Stimulated activated CD8-positive, alpha-beta memory T cell treated with anti-CD3 and anti-CD28 coated beads, Interleukin-15, amount 100 ng/mL, for 24 hours (primary cell): ENCODE measurements around the gene ZNF48.

Source experiments
- DNase-seq: peaks from one replicate; pipeline ENCODE4 v3.0.0-alpha.2; 2020; ENCODE audit warnings: low read depth

ZNF48 gene

DNA sequence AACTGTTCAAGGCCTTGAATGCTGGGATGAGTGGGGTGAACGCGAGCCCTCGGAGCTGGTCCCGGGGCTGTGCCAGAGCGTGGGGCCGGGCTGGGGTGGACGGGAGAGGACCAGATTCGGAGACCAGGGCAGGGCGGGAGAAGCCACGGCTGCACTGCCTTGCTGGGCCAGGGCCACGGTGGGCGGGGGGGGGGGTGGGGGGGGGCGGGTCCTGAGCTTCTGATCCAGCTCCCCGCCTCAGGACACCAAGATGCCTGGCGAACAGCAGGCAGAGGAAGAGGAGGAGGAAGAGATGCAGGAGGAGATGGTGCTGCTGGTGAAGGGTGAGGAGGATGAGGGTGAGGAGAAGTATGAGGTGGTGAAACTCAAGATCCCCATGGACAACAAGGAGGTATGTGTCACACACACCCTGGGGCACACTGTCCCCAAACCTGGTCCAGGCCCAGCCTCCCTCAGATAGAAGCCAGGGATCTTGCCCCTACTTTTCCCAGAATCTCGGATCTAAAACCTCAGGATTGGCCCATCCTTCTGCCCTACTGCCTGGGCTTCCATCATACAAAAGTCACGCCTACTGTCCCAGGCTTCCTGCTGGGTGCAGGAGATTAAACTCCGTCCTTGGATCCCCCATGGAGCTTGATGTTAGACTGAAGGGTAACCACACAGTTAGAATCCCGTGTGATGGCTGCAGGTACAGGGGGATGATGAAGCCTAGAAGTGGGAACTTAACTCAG, 12.7 kb downstream of the ZNF48 start:
- DNase-seq = no peak

DNA sequence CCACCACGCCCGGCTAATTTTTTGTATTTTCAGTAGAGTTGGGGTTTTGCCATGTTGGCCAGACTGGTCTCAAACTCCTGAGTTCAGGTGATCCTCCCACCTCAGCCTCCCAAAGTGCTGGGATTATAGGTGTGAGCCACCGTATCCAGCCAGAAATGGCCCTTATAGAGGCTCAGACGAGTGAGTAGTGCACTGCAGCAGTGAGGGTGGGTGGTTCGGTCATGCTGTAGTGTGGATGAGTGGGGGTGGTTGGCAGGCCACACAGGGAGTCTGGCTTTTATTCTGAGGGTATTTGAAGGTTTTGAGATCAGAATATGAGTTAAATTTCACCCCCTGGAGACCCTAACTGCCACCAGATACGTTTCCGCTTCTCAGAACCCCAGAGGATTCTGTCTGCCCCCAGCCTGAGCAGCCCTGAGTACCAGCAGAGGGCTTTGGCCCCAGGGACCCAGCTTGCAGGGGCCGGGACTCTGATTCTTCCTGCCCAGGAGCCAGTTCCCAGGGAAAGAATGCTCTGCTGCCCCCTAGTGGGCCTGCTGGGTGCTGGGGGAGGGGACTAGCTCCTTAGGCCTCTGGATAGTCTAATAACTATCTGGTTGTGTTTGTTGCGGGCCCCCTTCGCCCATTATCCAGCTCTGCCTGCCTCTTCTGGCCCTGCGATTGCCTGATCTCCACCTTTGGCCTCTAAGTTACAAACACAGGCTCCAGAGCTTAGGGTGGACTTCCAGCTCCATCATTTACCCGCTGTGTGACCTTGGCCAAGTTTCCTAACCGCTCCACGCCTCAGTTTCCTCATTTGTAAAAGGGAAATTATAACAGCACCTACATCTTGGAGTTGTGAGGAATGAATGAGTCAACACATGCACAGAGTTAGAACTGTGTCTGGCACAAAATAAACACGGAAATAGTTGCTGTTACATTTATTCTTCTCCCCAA, 14.2 kb downstream of the ZNF48 start:
- peak; percentile 87 for DNase-seq

DNA sequence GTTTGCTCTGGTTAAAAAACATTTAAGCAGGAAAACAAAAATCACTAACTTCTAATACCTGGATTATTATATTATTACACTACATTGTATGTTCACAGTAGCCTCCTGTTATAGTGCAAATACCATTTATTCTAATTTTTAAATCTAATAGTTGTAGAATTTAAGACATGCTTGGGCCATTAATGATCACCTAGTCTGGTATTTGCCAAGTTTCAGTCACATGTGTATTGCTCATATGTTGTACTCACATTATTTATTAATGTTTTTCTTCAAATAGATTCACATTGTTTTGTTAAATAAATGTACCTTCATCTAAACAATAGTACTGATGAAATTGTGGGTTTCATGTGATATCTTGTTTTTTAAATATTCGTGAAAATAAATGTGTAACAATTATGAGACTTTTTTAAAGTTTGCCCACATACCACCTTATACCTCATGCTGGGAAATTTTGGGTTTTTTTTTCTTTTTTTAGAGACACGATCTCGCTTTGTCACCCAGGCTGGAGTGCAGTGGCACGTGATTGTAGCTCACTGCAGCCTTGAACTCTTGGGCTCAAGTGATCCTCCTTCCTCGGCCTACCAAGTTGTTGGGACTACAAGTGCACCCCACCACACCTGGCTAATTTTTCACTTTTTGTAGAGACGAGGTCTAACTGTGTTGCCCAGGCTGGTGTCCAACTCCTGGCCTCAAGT, 18.0 kb downstream of the ZNF48 start:
- no peak for DNase-seq

DNA sequence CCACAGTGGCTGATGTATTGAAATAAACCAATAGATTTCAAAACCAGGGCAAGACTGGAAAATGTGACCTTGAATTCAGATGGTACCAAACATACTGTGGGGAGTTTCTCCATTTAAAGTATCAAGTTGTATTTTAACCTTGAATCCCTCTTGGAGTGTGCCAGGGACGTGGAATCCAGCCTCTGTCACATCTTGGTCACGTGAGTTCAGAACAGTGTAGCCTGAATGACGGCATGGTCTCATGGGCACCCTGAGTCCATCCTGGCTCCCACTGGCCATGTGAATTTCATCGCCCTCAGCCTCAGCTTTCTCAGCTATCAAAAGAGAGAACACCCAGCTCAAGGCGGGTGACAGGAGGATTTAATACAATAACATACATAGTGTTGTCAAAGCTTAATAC, 18.9 kb downstream of the ZNF48 start:
- DNase-seq = no peak

DNA sequence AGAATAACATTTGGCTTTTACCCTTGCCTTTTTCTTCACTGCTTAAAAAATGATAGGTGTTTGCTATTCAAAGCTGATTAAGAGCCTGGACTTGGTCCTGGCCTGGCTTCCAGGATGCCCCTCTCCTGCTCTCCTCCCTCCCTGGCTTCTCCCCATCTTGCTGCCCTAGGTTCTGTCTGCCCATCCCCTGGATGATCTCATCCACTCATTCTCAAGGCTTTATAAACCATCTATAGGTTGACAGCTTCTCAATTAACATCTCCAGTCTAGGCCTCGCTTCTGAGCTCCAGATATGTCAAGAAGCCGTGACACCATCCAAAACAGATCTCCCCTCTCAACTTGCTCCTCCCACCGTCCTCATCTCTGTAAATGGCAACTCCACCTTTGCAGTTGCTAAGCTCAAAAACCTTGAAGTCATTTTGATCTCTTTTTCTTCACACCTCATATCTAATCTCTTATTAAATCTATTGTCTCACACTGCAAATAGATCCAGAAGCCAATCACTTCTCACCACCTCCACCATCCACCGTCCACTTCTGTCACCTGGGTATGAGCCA, 20.9 kb downstream of the ZNF48 start:
- DNase-seq = no peak

DNA sequence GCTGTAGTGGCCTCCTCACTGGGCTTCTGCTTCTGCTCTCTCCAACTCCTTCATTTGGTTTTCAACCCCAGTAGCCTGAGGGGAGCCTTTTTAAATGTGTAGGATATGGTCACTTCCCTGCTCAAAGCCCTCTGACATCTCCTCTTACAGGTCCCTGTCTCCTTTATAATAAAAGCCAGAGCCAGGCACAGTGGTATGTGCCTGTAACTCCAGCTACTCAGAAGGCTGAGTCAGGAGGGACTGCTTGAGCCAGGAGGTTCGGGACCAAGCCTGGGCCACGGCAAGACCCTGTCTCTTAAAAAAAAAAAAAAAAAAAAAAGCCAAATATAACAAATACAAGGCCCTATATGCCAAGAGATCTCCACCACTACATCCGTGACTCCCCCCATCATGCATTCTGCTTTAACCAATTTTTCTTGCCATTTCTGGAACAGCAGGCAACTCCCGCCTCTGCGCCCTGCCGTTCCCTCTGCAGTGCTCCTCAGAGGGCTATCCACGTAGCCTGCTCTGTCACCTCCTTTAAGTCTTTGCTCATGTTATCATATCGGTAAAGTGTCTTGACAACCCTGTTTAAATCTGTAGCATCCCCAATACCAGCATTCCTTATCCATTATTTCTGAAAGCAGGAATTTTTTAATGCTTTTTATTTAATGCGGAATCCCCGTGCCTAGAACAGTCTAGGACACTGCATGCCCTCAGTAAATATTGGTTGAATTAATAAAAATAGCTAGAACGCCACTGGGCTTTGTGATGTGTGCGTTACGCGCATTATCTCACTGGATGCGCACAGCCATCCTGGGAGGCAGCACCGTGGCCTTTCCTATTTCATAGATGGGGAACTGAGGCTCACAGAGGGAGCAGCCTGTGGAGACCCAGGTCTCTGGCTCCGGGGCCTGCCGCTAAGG, 21.7 kb downstream of the ZNF48 start:
- DNase-seq = no peak

DNA sequence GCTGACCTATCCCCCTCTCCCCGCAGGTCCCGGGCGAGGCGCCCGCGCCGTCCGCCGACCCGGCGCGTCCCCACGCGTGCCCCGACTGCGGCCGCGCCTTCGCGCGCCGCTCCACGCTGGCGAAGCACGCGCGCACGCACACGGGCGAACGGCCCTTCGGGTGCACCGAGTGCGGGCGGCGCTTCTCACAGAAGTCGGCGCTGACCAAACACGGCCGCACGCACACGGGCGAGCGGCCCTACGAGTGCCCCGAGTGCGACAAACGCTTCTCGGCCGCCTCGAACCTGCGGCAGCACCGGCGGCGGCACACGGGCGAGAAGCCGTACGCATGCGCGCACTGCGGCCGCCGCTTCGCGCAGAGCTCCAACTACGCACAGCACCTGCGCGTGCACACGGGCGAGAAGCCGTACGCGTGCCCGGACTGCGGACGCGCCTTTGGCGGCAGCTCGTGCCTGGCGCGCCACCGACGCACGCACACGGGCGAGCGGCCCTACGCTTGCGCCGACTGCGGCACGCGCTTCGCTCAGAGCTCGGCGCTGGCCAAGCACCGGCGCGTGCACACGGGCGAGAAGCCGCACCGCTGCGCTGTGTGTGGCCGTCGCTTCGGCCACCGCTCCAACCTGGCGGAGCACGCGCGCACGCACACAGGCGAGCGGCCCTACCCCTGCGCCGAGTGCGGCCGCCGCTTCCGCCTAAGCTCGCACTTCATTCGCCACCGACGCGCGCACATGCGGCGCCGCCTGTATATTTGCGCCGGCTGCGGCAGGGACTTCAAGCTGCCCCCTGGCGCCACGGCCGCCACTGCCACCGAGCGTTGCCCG, 22.5 kb downstream of the ZNF48 start:
- peak; percentile 63 for DNase-seq

DNA sequence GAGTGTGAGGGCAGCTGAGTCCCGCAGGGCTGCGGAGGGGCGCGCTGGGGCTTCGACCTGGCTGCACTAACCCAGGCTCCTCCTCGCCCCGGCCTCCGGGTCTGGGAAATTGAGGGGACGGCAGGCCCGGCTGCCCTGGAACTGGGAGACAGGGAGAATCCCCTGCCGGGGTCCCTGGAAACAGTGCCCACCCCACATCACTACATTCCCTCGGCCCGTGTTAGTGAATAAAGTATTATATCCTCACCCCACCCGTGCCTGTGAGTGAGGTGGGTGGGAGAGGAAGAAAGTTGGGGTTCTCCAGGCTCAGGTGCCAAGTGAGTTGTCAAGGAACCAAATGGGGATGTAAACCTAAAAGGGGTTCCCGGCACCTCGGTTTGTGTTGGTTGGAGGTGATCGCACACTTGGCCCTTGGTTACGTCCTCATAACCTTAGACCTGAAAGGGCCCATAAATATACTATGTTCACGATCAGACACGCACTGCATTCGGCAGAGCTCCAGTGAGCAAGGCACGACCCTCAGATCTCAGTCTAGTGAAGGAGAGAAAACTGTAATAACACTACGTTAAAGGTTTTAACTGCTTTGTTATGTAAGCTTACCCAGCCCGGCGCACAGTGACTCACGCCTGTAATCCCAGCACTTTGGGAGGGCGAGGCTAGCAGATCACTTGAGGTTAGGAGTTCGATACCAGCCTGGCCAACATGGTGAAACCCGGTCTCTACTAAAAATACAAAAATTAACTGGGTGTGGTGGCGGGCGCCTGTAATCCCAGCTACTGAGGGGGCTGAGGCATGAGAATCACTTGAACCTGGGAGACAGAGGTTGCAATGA, 23.3 kb downstream of the ZNF48 start:
- peak; percentile 17 for DNase-seq

DNA sequence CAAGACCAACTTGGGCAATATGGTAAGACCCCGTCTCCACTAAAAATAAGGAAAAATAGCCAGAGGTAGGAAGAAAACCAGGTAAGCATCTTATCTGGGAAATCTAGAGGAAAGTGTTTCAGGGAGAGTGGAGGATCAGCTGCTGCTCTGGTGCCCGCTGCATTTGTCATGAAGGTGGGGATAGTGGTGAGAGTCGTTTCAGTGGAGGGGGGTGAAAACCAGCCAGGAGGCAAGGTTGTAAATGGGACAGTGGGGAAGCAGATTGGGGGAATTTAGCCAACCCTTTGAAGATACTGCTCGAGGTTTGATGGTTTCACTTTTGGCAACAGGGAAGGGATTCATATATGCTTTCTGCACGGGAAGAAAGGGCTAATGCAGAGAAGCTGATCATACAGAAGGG, 25.8 kb downstream of the ZNF48 start:
- no peak for DNase-seq

DNA sequence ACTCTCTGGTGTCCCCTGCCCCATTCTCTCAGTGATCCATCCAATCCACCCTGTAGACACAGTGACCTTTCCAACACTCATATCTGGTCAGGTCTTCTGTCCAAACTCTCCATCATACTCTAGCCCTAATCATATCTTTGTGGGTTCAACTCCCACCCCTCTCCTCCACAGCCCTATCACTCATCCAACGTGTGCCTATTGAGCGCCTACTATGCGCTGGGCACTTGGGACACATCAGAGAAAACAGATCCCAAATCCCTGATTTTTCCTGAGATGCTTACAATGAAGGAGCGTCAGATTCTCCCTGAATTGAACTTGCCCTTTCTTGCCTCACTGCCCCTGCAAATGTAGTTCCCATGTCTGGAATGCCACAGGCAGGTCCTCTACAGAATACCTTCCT, 32.8 kb downstream of the ZNF48 start:
- no peak for DNase-seq

DNA sequence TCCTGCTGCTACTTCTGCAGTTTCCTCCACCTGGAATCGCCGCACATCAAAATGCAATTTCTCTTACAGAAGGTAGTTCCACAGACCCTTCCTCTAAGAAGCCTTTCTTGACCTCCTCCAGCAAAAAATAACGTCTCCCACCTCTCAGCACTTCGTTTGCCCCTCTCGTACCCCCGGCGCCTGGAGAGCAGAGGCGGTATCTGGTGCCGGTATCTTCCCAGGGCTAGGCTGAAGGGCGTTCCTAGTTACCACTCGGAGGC, 34.1 kb downstream of the ZNF48 start:
- no peak for DNase-seq

DNA sequence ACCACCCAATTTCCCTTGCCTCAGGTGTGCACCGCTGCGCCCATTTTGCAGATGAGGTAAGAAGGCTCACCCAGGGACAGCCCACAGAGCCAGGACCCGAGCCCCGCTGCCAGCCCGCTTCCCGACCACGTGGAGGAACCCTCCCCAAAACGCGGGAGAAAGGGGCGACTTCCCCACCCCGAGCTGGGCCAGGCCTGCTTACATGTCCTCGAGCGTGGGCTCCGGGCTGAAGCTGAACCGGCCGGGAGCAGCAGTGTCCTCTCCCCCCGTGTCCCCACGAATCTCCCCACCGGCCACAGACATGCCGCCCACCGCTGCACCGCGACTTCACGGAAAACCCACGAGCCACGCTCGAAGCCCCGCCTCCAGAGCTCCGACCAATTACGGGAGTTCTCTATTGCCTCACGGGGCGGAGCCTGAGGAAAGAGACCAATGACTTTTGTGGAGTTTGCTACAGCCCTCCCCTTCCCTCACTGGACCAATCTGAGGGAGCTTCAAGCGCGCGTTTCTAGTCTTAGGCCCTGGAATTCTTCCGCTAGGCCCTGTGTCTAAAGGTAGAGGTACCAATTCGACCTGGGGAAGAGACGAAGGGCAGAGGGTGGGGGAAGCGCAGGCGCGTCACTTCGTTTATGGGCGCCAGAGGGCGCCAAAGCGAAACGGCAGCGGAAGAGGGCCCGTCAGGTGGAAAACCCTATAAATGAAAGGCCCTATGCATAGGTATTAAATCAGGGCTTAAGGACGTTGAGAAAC, 34.6 kb downstream of the ZNF48 start, which contains the start of gene DCTPP1:
DCTPP1 (minus strand) TSS at position 353 of the 750 bp plus-strand sequence; CDS start at position 303, 50 bp downstream.
- DNase-seq = peak; percentile 74

DNA sequence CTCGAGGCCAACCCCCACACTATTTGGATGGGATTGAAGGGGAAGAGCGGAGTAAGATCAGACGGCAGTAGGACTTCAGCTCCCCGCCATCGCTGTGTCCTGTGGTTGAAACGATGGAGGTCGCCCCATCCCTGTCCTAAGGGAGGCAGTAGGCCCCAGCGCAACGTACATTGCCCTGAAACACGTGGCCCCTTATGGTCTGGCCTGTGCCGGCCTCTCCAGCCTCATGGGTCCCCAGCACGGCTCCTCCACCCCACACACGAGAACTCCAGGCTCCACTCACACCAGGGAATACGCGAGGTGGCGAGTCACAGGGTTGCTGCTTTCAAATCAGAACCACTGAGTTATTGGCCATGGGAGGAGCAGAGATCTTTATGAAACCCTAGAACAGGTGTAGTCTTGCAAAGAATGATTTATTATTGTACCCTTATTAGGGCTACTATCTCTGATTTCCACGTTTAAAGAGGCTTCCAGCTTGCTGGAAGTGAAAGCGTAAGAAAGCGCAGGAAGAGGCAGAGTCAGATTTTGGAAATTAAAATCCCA, 35.3 kb downstream of the ZNF48 start:
- no peak for DNase-seq

DNA sequence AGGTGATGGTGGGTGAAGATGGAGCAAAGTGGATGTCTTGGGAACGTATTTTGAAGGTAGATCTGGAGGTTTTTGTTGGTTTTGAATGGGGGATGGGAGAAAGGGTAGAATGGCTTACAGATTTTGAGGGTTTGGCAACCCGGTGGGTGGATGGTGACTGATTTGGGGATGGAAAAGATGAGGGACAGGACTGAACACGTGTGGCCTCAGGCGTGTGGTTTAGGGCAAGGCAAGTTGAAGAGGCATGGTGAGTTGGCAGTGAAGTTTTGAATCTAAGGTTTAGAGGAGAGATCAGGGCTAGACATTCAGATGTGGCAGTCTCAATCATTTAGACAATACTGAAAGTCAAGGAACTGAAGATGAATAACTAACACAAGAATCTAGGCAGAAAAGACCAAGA, 39.6 kb downstream of the ZNF48 start:
- DNase-seq = no peak

DNA sequence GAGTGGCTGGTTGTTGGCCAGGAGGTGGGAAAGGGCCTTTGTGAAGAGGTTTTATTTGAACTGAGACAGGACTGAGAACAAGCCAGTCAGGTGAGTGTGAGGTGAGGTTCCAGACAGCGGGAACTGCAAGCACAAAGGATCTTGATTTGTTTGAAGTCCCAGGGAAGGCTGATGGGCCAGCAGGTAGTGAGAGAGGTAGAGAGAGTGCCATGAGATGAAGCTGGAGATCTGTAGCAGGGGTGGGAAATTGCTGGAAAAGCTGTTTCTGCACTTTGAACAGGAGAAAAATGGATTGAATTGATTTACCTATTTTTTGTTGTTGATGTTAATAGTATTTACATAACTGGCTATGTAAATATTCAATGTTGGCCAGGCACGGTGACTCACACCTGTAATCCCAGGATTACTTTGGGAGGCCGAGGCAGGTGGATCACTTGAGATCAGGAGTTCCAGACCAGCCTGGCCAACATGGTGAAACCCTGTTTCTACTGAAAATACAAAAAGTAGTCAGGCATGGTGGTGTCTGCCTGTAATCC, 42.4 kb downstream of the ZNF48 start:
- DNase-seq = no peak

DNA sequence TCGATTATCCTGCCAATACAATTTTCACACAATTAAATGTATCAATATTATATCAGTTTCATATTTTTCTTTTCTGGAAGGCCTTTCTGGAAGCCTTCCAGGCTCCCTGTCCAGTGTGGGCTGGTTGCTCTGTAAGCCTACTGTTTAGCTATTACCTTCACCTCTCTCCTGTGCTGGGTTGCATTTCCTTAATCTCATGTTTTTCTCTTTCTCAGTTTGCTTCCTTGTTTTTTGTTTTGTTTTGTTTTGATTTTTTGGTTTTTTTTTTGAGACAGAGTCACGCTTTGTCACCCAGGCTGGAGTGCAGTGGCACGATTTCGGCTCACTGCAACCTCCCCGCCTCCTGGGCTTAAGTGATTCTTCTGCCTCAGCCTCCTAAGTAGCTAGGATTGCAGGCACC, 43.6 kb downstream of the ZNF48 start:
- no peak for DNase-seq

DNA sequence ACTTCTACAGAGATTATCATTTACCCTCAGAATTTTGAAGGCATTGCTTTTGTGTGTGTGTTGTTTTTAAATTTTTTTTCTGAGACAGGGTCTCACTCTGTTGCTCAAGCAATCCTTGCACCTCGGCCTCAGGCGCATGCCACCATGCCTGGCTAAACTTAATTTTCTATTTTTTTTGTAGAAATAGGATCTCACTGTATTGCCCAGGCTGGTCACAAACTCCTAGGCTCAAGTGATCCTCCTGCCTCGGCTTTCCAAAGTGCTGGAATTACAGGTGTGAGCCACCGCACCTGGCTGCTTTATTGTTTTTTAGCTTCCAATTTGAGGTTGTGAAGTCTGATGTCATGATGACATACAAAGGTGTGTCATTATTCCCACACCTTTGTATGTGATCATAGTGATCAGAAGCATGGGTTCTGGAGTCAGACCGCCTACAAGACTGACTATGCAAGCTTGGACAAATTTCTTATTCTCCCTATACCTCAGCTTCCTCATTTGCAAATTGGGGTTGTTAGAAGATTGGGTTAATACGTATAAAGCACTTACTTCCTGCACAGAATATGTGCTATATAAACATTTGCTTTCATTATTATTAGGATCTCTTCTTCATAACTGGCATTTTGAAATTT, 44.6 kb downstream of the ZNF48 start:
- DNase-seq = no peak

DNA sequence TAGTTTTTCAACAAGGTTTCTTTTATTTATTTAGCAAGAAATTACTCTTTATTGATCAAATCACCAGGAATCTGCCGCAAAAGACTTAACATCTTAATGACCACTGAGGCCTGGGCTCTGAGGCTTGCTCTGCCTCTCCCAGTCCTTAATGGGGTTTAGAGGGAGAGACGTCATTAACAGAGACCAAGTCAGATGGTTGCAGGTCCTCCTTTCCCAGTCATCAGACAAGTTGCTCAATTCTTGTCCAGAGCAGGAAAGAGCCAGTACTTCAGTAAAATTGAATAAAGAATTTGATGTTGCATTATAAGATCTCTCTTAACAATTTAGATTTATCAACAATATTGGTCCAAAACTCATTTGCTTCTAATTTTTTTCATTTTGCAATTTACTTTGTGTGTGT, 48.4 kb downstream of the ZNF48 start:
- no peak for DNase-seq
